Upper lobe of left lung (tissue), 6 donors: ENCODE measurements around the gene CAB39. TPM values are rescaled to one million over a fixed set of nuclear protein-coding genes. Genes with fewer than 3 reads are reported as not detected.

ENCODE experiments used
- ATAC-seq, 2 donors: fragments of 200-7000 bp; cut with Tn5 transposase; one replicate each; pipeline ENCODE4 v1.9.1; 2022; ENCODE audit warnings: mild to moderate bottlenecking in 2 of 2, moderate library complexity in 2 of 2; ENCODE audit not compliant: low FRiP score in 2 of 2
- DNase-seq, 2 donors: peaks; one replicate each; pipeline ENCODE4 v3.0.0-alpha.2; 2019 to 2020
- H3K27ac ChIP-seq, 4 donors: fragments of 200-600 bp; sonication (generic); one replicate each; pipeline ENCODE4 v1.5.1; 2016 to 2019
- H3K27me3 ChIP-seq, 4 donors: fragments of 200-600 bp; sonication (generic); one replicate each; pipeline ENCODE4 v1.5.1; 2017 to 2019
- H3K36me3 ChIP-seq, 4 donors: fragments of 200-600 bp; sonication (generic); one replicate each; pipeline ENCODE4 v1.5.1; 2016 to 2019
- H3K4me1 ChIP-seq, 4 donors: fragments of 200-600 bp; sonication (generic); one replicate each; pipeline ENCODE4 v1.5.1; 2018 to 2019
- H3K4me3 ChIP-seq, 4 donors: fragments of 200-600 bp; sonication (generic); one replicate each; pipeline ENCODE4 v1.5.1; 2017 to 2019; ENCODE audit warnings: mild to moderate bottlenecking in 2 of 4, moderate library complexity in 1 of 4
- H3K9me3 ChIP-seq, 4 donors: fragments of 200-600 bp; sonication (generic); one replicate each; pipeline ENCODE4 v1.5.1; 2018 to 2019
- CTCF ChIP-seq, 6 experiments: fragments of 450-650 bp in 4 of 6; fragments of 200-600 bp in 2 of 6; sonication (generic) in 2 of 6; IDR thresholded peaks; one replicate each; pipeline ENCODE4 v1.5.1; 2016 to 2019; ENCODE audit warnings: antibody characterized with exemption in 6 of 6
- EP300 ChIP-seq, 4 donors: sonication (generic); formaldehyde crosslinking; IDR thresholded peaks; one replicate each; pipeline ENCODE4 v1.5.1; 2017; ENCODE audit warnings: antibody characterized with exemption in 4 of 4, control low read depth in 2 of 4
- POLR2A ChIP-seq, 4 donors: fragments of 450-650 bp; IDR thresholded peaks; one replicate each; pipeline ENCODE4 v1.5.1; 2016 to 2017; ENCODE audit warnings: antibody characterized with exemption in 4 of 4, mild to moderate bottlenecking in 2 of 4
- POLR2AphosphoS5 ChIP-seq, 2 donors: sonication (generic); formaldehyde crosslinking; IDR thresholded peaks; one replicate each; pipeline ENCODE4 v1.5.1; 2017; ENCODE audit warnings: antibody characterized with exemption in 2 of 2
- WGBS, 2 donors: methylation state at CpG; one replicate each; pipeline ENCODE4 v1.1.5; 2017 to 2018; 5-methylcytosine and 5-hydroxymethylcytosine counted together
- total RNA-seq, 6 donors: library from RNA; depleted of rRNA in 4 of 6; stranded (reverse); fragments of >200 nt in 4 of 6; gene quantifications; one replicate each; pipeline versions ENCODE4 v1.1.0 to v1.2.1, GENCODE V29; 2016 to 2021
- donor health status: DM: no; HTN: no; CAD: no; lungs with moderate emphysema.
- donor health status: DM: no; HTN: yes; CAD: no; lungs with severe emphysema.

The CAB39 gene
- total RNA-seq, 6 donors from 2014 or later = 56.5 to 125 (median 76.7) TPM

GRCh38 chr2:230731512-230731911 is 18.9 kb downstream of the CAB39 start:
- 87 to 94% methylated on average over 6 of the region's 6 CpGs for WGBS, 2 donors
- Histone ChIP-seq H3K4me3 (no peak overlapping the region), H3K9me3 (no peaks in the 10 kb centered on the region), H3K4me1 (peaks cover 21 to 60% (median 42%) of the 10 kb centered on the region in 4 donors), H3K36me3 (no peaks in the 10 kb centered on the region), H3K27ac (no peak overlapping the region), H3K27me3 (no peaks in the 10 kb centered on the region)
- no peak for TF ChIP-seq POLR2AphosphoS5 (IDR thresholded peaks at IDR 0.05)
- no peak for TF ChIP-seq POLR2A (IDR thresholded peaks at IDR 0.05)
- no peak for TF ChIP-seq EP300 (IDR thresholded peaks at IDR 0.05)
- no peak for TF ChIP-seq CTCF (IDR thresholded peaks at IDR 0.05)
- no peak for ATAC-seq
- DNase-seq = no peak

GRCh38 chr2:230732914-230733401 is 20.3 kb downstream of the CAB39 start:
- DNase-seq (no peak), ATAC-seq (no peak)
- TF ChIP-seq CTCF (IDR thresholded peaks at IDR 0.05) (no peak), POLR2A (IDR thresholded peaks at IDR 0.05) (no peak), EP300 (IDR thresholded peaks at IDR 0.05) (no peak), POLR2AphosphoS5 (IDR thresholded peaks at IDR 0.05) (no peak)
- H3K9me3 ChIP-seq = no peaks in the 10 kb centered on the region
- H3K36me3 ChIP-seq = no peaks in the 10 kb centered on the region
- peaks cover 25 to 74% (median 53%) of the 10 kb centered on the region in 4 donors for H3K4me1 ChIP-seq
- 80 to 88% methylated on average over 4 of the region's 4 CpGs for WGBS, 2 donors
- no peaks in the 10 kb centered on the region for H3K27me3 ChIP-seq
- H3K27ac ChIP-seq = no peak overlapping the region
- no peak overlapping the region for H3K4me3 ChIP-seq

- H3K4me3 ChIP-seq = no peak overlapping the region
- H3K27me3 ChIP-seq = no peaks in the 10 kb centered on the region
- no peak for DNase-seq
- ATAC-seq = no peak
- TF ChIP-seq POLR2AphosphoS5 (IDR thresholded peaks at IDR 0.05) = no peak
- TF ChIP-seq POLR2A (IDR thresholded peaks at IDR 0.05) = no peak
- no peak for TF ChIP-seq CTCF (IDR thresholded peaks at IDR 0.05)
- TF ChIP-seq EP300 (IDR thresholded peaks at IDR 0.05) = no peak
- WGBS, 2 donors = 85 to 88% methylated on average over 11 of the region's 11 CpGs
- peaks cover 0 to under 1% (median 0%) of the 10 kb centered on the region in 4 donors for H3K36me3 ChIP-seq
- H3K4me1 ChIP-seq = peaks cover 33 to 84% (median 63%) of the 10 kb centered on the region in 4 donors
- no peak overlapping the region for H3K27ac ChIP-seq
- no peaks in the 10 kb centered on the region for H3K9me3 ChIP-seq
These were observed 21.9 kb downstream of the CAB39 start for GRCh38 chr2:230734247-230735175.

- no peak for TF ChIP-seq POLR2A (IDR thresholded peaks at IDR 0.05)
- TF ChIP-seq POLR2AphosphoS5 (IDR thresholded peaks at IDR 0.05) = no peak
- no peak for TF ChIP-seq CTCF (IDR thresholded peaks at IDR 0.05)
- no peak for TF ChIP-seq EP300 (IDR thresholded peaks at IDR 0.05)
- 66 to 91% methylated on average over 2 of the region's 2 CpGs for WGBS, 2 donors
- H3K36me3 ChIP-seq = peaks cover 0 to 12% (median 0%) of the 10 kb centered on the region in 4 donors
These were observed 23.2 kb downstream of the CAB39 start for GRCh38 chr2:230735884-230736283.

More at GRCh38 chr2:230735884-230736283, 23.2 kb downstream of the CAB39 start:
- Histone ChIP-seq H3K4me3 (no peak overlapping the region), H3K9me3 (no peaks in the 10 kb centered on the region), H3K27me3 (no peaks in the 10 kb centered on the region), H3K27ac (peak overlapping the region in 1 of 4 donors; percentile 20), H3K4me1 (peaks cover 33 to 80% (median 63%) of the 10 kb centered on the region in 4 donors)
- no peak for DNase-seq
- no peak for ATAC-seq
